ENCODE measurements around the gene RMND1.

Gene RMND1

GRCh38 chr6:151493804-151494234 is 41.9 kb upstream of the RMND1 start, which contains the start of gene CCDC170:
CCDC170 (plus strand) TSS chr6:151494017; CDS start chr6:151494129, 112 bp downstream.
- no peak for TF ChIP-seq CTCF (IDR thresholded peaks at IDR 0.05; ENCODE audit: insufficient read depth, missing control alignments)
- DNase-seq (ENCODE audit: insufficient read length, low spot score) (peak; percentile 35), FAIRE-seq (no peak)

GRCh38 chr6:151493161-151493803 is 41.4 kb upstream of the RMND1 start:
- no peak for TF ChIP-seq CTCF (IDR thresholded peaks at IDR 0.05; ENCODE audit: insufficient read depth, missing control alignments)
- FAIRE-seq = no peak
- no peak for DNase-seq (ENCODE audit: insufficient read length, low spot score)

- FAIRE-seq = no peak
- TF ChIP-seq CTCF (IDR thresholded peaks at IDR 0.05; ENCODE audit: insufficient read depth, missing control alignments) = no peak
- DNase-seq (ENCODE audit: insufficient read length, low spot score) = no peak
These were observed 39.1 kb upstream of the RMND1 start for GRCh38 chr6:151490996-151491395.

- no peak for DNase-seq (ENCODE audit: insufficient read length, low spot score)
- no peak for FAIRE-seq
- no peak for TF ChIP-seq CTCF (IDR thresholded peaks at IDR 0.05; ENCODE audit: insufficient read depth, missing control alignments)
These were observed 36.3 kb upstream of the RMND1 start for GRCh38 chr6:151488226-151488625.

- no peak for TF ChIP-seq CTCF (IDR thresholded peaks at IDR 0.05; ENCODE audit: insufficient read depth, missing control alignments)
- DNase-seq (ENCODE audit: insufficient read length, low spot score) = no peak
- peak; percentile 51 for FAIRE-seq
These were observed 32.1 kb upstream of the RMND1 start for GRCh38 chr6:151483994-151484393.

GRCh38 chr6:151482290-151482689 is 30.4 kb upstream of the RMND1 start:
- DNase-seq (ENCODE audit: insufficient read length, low spot score) (no peak), FAIRE-seq (no peak)
- TF ChIP-seq CTCF (IDR thresholded peaks at IDR 0.05; ENCODE audit: insufficient read depth, missing control alignments) = no peak

GRCh38 chr6:151481786-151482185 is 29.9 kb upstream of the RMND1 start:
- TF ChIP-seq CTCF (IDR thresholded peaks at IDR 0.05; ENCODE audit: insufficient read depth, missing control alignments) = no peak
- FAIRE-seq = no peak
- no peak for DNase-seq (ENCODE audit: insufficient read length, low spot score)
